HepG2 (cell line): ENCODE data around the gene TPX2. TPM values are rescaled to one million over a fixed set of nuclear protein-coding genes. Genes with fewer than 3 reads are reported as not detected.

Experiments
- DNMT3B ChIP-seq: conservative IDR thresholded peaks from 2 replicates; pipeline ENCODE4 v1.6.1; 2016; ENCODE audit warnings: missing biosample characterization, control low read depth
- HNRNPUL1 ChIP-seq: fragments of 200-400 bp; formaldehyde crosslinking; IDR thresholded peaks from 2 replicates; pipeline ENCODE4 v1.6.1; 2017; ENCODE audit warnings: low read depth, mild to moderate bottlenecking, low read length, moderate library complexity
- POLR2AphosphoS5 ChIP-seq: IDR thresholded peaks from 2 replicates; pipeline ENCODE4 v1.6.1; 2012; ENCODE audit warnings: low read depth, low read length
- POLR2G ChIP-seq: fragments of 200-400 bp; formaldehyde crosslinking; IDR thresholded peaks from 2 replicates; pipeline ENCODE4 v1.6.1; 2018; ENCODE audit warnings: mild to moderate bottlenecking, low read depth, low read length, moderate library complexity
- RCOR2 ChIP-seq: IDR thresholded peaks from 2 replicates; pipeline ENCODE4 v1.6.1; 2016; ENCODE audit warnings: missing biosample characterization, missing genetic modification reagents
- SMARCE1 ChIP-seq: fragments of 450-650 bp; IDR thresholded peaks from 2 replicates; pipeline ENCODE4 v1.6.1; 2017; ENCODE audit warnings: borderline replicate concordance
- TBX2 ChIP-seq: sonication (generic); formaldehyde crosslinking; IDR thresholded peaks from 2 replicates; pipeline ENCODE4 v1.5.0; 2020; ENCODE audit warnings: missing genetic modification reagents, mild to moderate bottlenecking, borderline replicate concordance
- ZBTB25 ChIP-seq: IDR thresholded peaks from 2 replicates; pipeline ENCODE4 v1.6.1; 2018; ENCODE audit warnings: missing genetic modification reagents
- ZNF143 ChIP-seq: sonication (generic); formaldehyde crosslinking; IDR thresholded peaks from 2 replicates; pipeline ENCODE4 v1.4.0; 2020; ENCODE audit warnings: missing genetic modification reagents
- ZNF709 ChIP-seq: sonication (generic); formaldehyde crosslinking; IDR thresholded peaks from 2 replicates; pipeline ENCODE4 v1.5.0; 2020; ENCODE audit warnings: mild to moderate bottlenecking, missing genetic modification reagents
- ZNF710 ChIP-seq: sonication (generic); formaldehyde crosslinking; IDR thresholded peaks from 2 replicates; pipeline ENCODE4 v1.5.0; 2020; ENCODE audit warnings: mild to moderate bottlenecking, missing genetic modification reagents, borderline replicate concordance
- polyA plus RNA-seq, 8 experiments: library from polyadenylated mRNA; depleted of rRNA in 3 of 8; stranded (reverse) in 7 of 8; unstranded in 1 of 8; fragments of >200 nt; fragmentation: Illumina TruSeq in 4 of 8; extraction: Trizol in 4 of 8; gene quantifications; 2 replicates each; pipeline versions ENCODE4 v1.2.1 to v1.2.3, GENCODE V29; 2011 to 2016; ENCODE audit warnings: low read depth in 4 of 8, missing spikeins in 1 of 8, mixed read lengths in 1 of 8; ENCODE audit not compliant: insufficient read depth in 1 of 8
- total RNA-seq, 5 experiments: library from RNA; depleted of rRNA; stranded (reverse); fragments of >200 nt; fragmentation: Illumina TruSeq; extraction: Trizol; gene quantifications; 2 replicates each; pipeline ENCODE4 v1.2.3, GENCODE V29; 2016; ENCODE audit warnings: low read depth in 1 of 5
- TF ChIP-seq, protein P1 (sequence below): sonication (generic); formaldehyde crosslinking; IDR thresholded peaks from one replicate; pipeline ENCODE4 v1.5.1; 2020; ENCODE audit warnings: mild to moderate bottlenecking, missing genetic modification reagents; ENCODE audit errors: not compliant biosample characterization
- TF ChIP-seq, protein P2 (sequence below): IDR thresholded peaks from 2 replicates; pipeline ENCODE4 v1.6.1; 2016; ENCODE audit warnings: low read depth, control low read depth

Gene TPX2
- total and polyA plus RNA-seq, 2 of the 13 experiments (the other 11 are each of a cell fraction or from before 2014, with no cell fraction given): 34.3 to 124 TPM

DNA sequence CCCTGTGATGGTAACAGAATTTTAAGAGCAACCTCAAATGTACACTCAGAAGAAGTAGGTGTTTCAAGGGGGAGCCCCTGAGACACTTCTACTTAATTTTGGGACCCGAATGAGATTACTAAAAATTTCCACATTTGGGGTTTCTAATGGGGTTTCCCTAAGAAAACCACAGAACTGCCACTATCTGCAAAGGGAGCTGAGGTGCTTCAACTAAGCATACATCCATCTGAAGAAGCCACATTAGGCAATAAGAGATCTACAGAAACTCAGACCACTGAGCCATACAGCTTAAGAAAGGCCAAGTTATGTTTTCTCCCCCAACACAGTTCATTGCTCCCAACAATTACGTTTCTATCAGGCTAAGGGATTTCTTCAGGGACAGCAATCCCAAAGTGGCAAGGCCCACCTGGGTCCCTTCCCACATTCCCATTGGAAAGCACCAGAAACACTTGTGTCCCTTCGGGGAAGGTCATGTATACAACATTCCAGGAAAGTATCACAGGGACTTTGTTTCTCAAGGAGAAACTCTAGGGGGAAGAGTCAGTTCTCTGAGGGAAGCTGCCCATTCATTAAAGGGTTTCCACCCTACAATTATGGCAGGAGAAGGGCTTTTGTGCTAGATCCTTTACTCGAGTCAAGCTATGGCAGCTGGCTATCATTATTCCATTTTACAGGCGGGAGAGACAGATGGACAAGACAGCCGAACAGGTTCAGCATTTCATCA is 21.4 kb upstream of the TPX2 start (continued):
- TF ChIP-seq, protein P1, sequence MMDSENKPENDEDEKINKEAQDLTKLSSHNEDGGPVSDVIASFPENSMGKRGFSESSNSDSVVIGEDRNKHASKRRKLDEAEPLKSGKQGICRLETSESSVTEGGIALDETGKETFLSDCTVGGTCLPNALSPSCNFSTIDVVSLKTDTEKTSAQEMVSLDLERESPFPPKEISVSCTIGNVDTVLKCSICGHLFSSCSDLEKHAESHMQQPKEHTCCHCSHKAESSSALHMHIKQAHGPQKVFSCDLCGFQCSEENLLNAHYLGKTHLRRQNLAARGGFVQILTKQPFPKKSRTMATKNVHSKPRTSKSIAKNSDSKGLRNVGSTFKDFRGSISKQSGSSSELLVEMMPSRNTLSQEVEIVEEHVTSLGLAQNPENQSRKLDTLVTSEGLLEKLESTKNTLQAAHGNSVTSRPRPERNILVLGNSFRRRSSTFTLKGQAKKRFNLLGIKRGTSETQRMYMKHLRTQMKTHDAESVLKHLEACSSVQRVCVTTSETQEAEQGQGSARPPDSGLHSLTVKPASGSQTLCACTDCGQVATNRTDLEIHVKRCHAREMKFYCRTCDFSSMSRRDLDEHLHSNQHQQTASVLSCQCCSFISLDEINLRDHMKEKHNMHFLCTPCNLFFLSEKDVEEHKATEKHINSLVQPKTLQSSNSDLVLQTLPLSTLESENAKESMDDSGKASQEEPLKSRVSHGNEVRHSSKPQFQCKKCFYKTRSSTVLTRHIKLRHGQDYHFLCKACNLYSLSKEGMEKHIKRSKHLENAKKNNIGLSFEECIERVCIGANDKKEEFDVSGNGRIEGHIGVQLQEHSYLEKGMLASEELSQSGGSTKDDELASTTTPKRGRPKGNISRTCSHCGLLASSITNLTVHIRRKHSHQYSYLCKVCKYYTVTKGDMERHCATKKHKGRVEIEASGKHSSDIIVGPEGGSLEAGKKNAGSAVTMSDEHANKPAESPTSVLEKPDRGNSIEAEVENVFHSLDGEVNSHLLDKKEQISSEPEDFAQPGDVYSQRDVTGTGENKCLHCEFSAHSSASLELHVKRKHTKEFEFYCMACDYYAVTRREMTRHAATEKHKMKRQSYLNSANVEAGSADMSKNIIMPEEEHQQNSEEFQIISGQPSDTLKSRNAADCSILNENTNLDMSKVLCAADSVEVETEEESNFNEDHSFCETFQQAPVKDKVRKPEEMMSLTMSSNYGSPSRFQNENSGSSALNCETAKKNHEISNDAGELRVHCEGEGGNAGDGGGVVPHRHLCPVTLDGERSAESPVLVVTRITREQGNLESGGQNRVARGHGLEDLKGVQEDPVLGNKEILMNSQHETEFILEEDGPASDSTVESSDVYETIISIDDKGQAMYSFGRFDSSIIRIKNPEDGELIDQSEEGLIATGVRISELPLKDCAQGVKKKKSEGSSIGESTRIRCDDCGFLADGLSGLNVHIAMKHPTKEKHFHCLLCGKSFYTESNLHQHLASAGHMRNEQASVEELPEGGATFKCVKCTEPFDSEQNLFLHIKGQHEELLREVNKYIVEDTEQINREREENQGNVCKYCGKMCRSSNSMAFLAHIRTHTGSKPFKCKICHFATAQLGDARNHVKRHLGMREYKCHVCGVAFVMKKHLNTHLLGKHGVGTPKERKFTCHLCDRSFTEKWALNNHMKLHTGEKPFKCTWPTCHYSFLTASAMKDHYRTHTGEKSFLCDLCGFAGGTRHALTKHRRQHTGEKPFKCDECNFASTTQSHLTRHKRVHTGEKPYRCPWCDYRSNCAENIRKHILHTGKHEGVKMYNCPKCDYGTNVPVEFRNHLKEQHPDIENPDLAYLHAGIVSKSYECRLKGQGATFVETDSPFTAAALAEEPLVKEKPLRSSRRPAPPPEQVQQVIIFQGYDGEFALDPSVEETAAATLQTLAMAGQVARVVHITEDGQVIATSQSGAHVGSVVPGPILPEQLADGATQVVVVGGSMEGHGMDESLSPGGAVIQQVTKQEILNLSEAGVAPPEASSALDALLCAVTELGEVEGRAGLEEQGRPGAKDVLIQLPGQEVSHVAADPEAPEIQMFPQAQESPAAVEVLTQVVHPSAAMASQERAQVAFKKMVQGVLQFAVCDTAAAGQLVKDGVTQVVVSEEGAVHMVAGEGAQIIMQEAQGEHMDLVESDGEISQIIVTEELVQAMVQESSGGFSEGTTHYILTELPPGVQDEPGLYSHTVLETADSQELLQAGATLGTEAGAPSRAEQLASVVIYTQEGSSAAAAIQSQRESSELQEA (CRISPR knock-in tag): no peak
- TF ChIP-seq POLR2AphosphoS5 (peak; percentile 43; the same call in 1 of the 2 replicates), ZNF709 (peak; percentile 57; the same call in 1 of the 2 replicates), ZNF143 (CRISPR knock-in tag) (no peak), RCOR2 (no peak), HNRNPUL1 (no peak), ZBTB25 (no peak), DNMT3B (CRISPR knock-in tag) (peak; percentile 70; the same call in 1 of the 2 replicates), TBX2 (CRISPR knock-in tag) (no peak), ZNF710 (CRISPR knock-in tag) (no peak), POLR2G (peak; percentile 50; the same call in 1 of the 2 replicates), SMARCE1 (no peak)
- TF ChIP-seq, protein P2, sequence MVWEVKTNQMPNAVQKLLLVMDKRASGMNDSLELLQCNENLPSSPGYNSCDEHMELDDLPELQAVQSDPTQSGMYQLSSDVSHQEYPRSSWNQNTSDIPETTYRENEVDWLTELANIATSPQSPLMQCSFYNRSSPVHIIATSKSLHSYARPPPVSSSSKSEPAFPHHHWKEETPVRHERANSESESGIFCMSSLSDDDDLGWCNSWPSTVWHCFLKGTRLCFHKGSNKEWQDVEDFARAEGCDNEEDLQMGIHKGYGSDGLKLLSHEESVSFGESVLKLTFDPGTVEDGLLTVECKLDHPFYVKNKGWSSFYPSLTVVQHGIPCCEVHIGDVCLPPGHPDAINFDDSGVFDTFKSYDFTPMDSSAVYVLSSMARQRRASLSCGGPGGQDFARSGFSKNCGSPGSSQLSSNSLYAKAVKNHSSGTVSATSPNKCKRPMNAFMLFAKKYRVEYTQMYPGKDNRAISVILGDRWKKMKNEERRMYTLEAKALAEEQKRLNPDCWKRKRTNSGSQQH: peak; percentile 77; the same call in 1 of the 2 replicates
